H9 (cell line): ENCODE measurements around the gene TMED8. TPM values are rescaled to one million over a fixed set of nuclear protein-coding genes. Genes with fewer than 3 reads are reported as not detected.

Experiments
- DNase-seq: peaks from one replicate; pipeline ENCODE4 v3.0.0-alpha.2; 2017
- H2AFZ ChIP-seq: one replicate; pipeline ENCODE4 v1.6.1; 2013; ENCODE audit warnings: mild to moderate bottlenecking, low read length, control low read depth, moderate library complexity
- H2AK5ac ChIP-seq: 2 replicates; pipeline ENCODE4 v1.6.1; 2013; ENCODE audit warnings: low read length, control low read depth, mixed read lengths; ENCODE audit not compliant: insufficient read length
- H2BK120ac ChIP-seq: one replicate; pipeline ENCODE4 v1.6.1; 2013; ENCODE audit warnings: low read depth, mild to moderate bottlenecking, low read length, control low read depth, inconsistent platforms; ENCODE audit not compliant: poor library complexity, severe bottlenecking
- H2BK12ac ChIP-seq: 2 replicates; pipeline ENCODE4 v1.6.1; 2013; ENCODE audit warnings: low read length, control low read depth, mixed read lengths, low read depth; ENCODE audit not compliant: insufficient read length
- H2BK15ac ChIP-seq: 2 replicates; pipeline ENCODE4 v1.6.1; 2013; ENCODE audit warnings: low read depth, low read length, control low read depth
- H2BK20ac ChIP-seq: one replicate; pipeline ENCODE4 v1.6.1; 2013; ENCODE audit warnings: low read depth, mild to moderate bottlenecking, low read length, control low read depth, inconsistent platforms; ENCODE audit not compliant: poor library complexity, severe bottlenecking
- H2BK5ac ChIP-seq: 2 replicates; pipeline ENCODE4 v1.6.1; 2013; ENCODE audit warnings: low read length, control low read depth, mixed read lengths; ENCODE audit not compliant: insufficient read length
- H3K14ac ChIP-seq: 2 replicates; pipeline ENCODE4 v1.6.1; 2013; ENCODE audit warnings: low read length, control low read depth; ENCODE audit not compliant: insufficient read depth
- H3K18ac ChIP-seq: 2 replicates; pipeline ENCODE4 v1.6.1; 2013; ENCODE audit warnings: low read depth, mild to moderate bottlenecking, mixed read lengths, low read length, control low read depth; ENCODE audit not compliant: insufficient read length
- H3K23ac ChIP-seq: 2 replicates; pipeline ENCODE4 v1.6.1; 2013; ENCODE audit warnings: low read length, control low read depth, mixed read lengths, low read depth; ENCODE audit not compliant: insufficient read length
- H3K23me2 ChIP-seq: 2 replicates; pipeline ENCODE4 v1.6.1; 2013; ENCODE audit warnings: low read depth, mild to moderate bottlenecking, mixed read lengths, low read length, control low read depth; ENCODE audit not compliant: insufficient read length, poor library complexity, severe bottlenecking
- H3K27ac ChIP-seq: 2 replicates; pipeline ENCODE4 v1.5.1; 2013; ENCODE audit warnings: low read length, control low read depth, mixed read lengths, low read depth; ENCODE audit not compliant: insufficient read length
- H3K27me3 ChIP-seq: 2 replicates; pipeline ENCODE4 v1.6.1; 2013; ENCODE audit warnings: low read length, control low read depth, inconsistent platforms; ENCODE audit not compliant: insufficient read depth
- H3K4ac ChIP-seq: 2 replicates; pipeline ENCODE4 v1.6.1; 2013; ENCODE audit warnings: low read depth, mild to moderate bottlenecking, control low read depth, inconsistent platforms, low read length, moderate library complexity
- H3K4me1 ChIP-seq: 2 replicates; pipeline ENCODE4 v1.6.1; 2013; ENCODE audit warnings: low read length, control low read depth, inconsistent platforms; ENCODE audit not compliant: insufficient read depth
- H3K4me2 ChIP-seq: 2 replicates; pipeline ENCODE4 v1.6.1; 2013; ENCODE audit warnings: low read length, control low read depth, mixed read lengths; ENCODE audit not compliant: insufficient read length, insufficient read depth
- H3K56ac ChIP-seq: 2 replicates; pipeline ENCODE4 v1.6.1; 2013; ENCODE audit warnings: low read depth, mild to moderate bottlenecking, mixed read lengths, low read length, control low read depth; ENCODE audit not compliant: insufficient read length
- H3K79me1 ChIP-seq: 2 replicates; pipeline ENCODE4 v1.6.1; 2013; ENCODE audit warnings: low read depth, mild to moderate bottlenecking, moderate library complexity, low read length, control low read depth, inconsistent platforms; ENCODE audit not compliant: insufficient read depth, poor library complexity, severe bottlenecking
- H3K79me2 ChIP-seq: 2 replicates; pipeline ENCODE4 v1.6.1; 2013; ENCODE audit warnings: low read length, control low read depth, inconsistent platforms; ENCODE audit not compliant: insufficient read depth
- H3K9ac ChIP-seq: 2 replicates; pipeline ENCODE4 v1.6.1; 2013; ENCODE audit warnings: low read length, control low read depth, mixed read lengths; ENCODE audit not compliant: insufficient read length; ENCODE audit errors: extremely low read depth
- H3K9me3 ChIP-seq: one replicate; pipeline ENCODE4 v1.6.1; 2013; ENCODE audit warnings: low read depth, low read length, inconsistent platforms; ENCODE audit not compliant: control insufficient read depth
- H3T11ph ChIP-seq: one replicate; pipeline ENCODE4 v1.6.1; 2013; ENCODE audit warnings: mild to moderate bottlenecking, low read length, control low read depth, inconsistent platforms
- H4K20me1 ChIP-seq: one replicate; pipeline ENCODE4 v1.6.1; 2013; ENCODE audit not compliant: control insufficient read depth, insufficient read length, insufficient read depth
- H4K5ac ChIP-seq: 2 replicates; pipeline ENCODE4 v1.6.1; 2013; ENCODE audit warnings: low read depth, mild to moderate bottlenecking, mixed read lengths, low read length, control low read depth; ENCODE audit not compliant: insufficient read length
- H4K8ac ChIP-seq: replicated peaks from 2 replicates; pipeline ENCODE4 v1.6.1; 2013; ENCODE audit warnings: low read length, control low read depth, mixed read lengths, low read depth; ENCODE audit not compliant: insufficient read length
- H4K91ac ChIP-seq: 2 replicates; pipeline ENCODE4 v1.6.1; 2013; ENCODE audit warnings: low read depth, mild to moderate bottlenecking, moderate library complexity, mixed read lengths, low read length, control low read depth; ENCODE audit not compliant: insufficient read length
- H3K27ac Mint-ChIP-seq, 3 experiments: 2 replicates in 2 of 3; 3 replicates in 1 of 3; pipeline ENCODE4 v1.8.0; 2020 to 2021; ENCODE audit warnings: mixed read lengths in 3 of 3, mild to moderate bottlenecking in 1 of 3, moderate library complexity in 1 of 3
- H3K27me3 Mint-ChIP-seq: 2 replicates; pipeline ENCODE4 v1.8.0; 2021; ENCODE audit warnings: low read depth, mild to moderate bottlenecking, moderate library complexity, mixed read lengths
- H3K36me3 Mint-ChIP-seq, 3 experiments: 2 replicates in 2 of 3; 3 replicates in 1 of 3; pipeline ENCODE4 v1.8.0; 2020 to 2021; ENCODE audit warnings: low read depth in 3 of 3, mixed read lengths in 3 of 3; ENCODE audit not compliant: insufficient read depth in 1 of 3
- H3K4me1 Mint-ChIP-seq, 2 experiments: 2 replicates each; pipeline ENCODE4 v1.8.0; 2020; ENCODE audit warnings: mixed read lengths in 2 of 2
- H3K4me3 Mint-ChIP-seq, 2 experiments: 2 replicates in 1 of 2; 3 replicates in 1 of 2; pipeline ENCODE4 v1.8.0; 2020 to 2021; ENCODE audit warnings: mild to moderate bottlenecking in 2 of 2, mixed read lengths in 2 of 2, moderate library complexity in 1 of 2
- H3K9me3 Mint-ChIP-seq, 2 experiments: 2 replicates in 1 of 2; 3 replicates in 1 of 2; pipeline ENCODE4 v1.8.0; 2020; ENCODE audit warnings: mild to moderate bottlenecking in 2 of 2, mixed read lengths in 2 of 2, moderate library complexity in 1 of 2
- CTCF ChIP-seq: fragments of 200-600 bp; sonication (generic); conservative IDR thresholded peaks from 3 replicates; pipeline ENCODE4 v1.8.0; 2021; ENCODE audit warnings: antibody characterized with exemption, mild to moderate bottlenecking
- whole genome bisulfite sequencing: extraction: QIAGEN DNeasy Blood & Tissue Kit; methylation state at CpG from one replicate; pipeline ENCODE4 v1.1.7; 2013; ENCODE audit warnings: missing lambda C conversion rate, low lambda C conversion rate, mixed read lengths; ENCODE audit not compliant: insufficient read length; ENCODE audit errors: extremely low coverage; 5-methylcytosine and 5-hydroxymethylcytosine counted together
- total RNA-seq: library from RNA; stranded (reverse); gene quantifications from 2 replicates; pipeline ENCODE4 v1.2.1, GENCODE V29; 2021

Gene TMED8
- total RNA-seq, 1 experiment from 2014 or later, result 9.5 TPM

DNA sequence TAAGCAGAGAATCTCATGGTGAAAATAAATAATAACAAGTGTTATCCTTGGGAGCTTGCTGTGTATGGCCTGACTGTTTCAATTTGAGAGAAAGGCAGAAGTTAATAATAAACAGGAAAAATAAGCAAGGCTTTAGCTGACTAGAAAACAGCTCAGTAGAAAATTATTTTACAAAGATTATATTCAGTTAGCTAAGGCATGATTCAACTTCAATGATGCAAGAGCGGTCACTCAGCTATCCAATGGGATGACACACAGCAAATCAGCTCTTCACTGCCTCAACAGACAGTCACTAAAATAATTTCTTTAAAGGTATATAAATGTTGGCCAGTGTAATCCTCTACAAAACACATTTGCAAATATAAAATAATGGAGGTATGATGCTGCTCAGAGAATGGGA is 37.5 kb downstream of the TMED8 start:
- Histone ChIP-seq H3K27ac (no peak overlapping the region), H4K20me1 (no peaks in the 10 kb centered on the region), H3K56ac (no peak overlapping the region), H2AFZ (no peak overlapping the region), H3K4me2 (no peak overlapping the region), H2BK120ac (no peak overlapping the region), H2BK5ac (no peak overlapping the region), H3K14ac (no peak overlapping the region), H3K23me2 (no peaks in the 10 kb centered on the region), H4K5ac (no peak overlapping the region), H3K4ac (no peak overlapping the region), H2BK12ac (no peak overlapping the region), H2BK15ac (no peak overlapping the region), H3K4me1 (peaks cover 20% of the 10 kb centered on the region; the same call in 1 of the 2 replicates), H3T11ph (no peak overlapping the region), H2AK5ac (no peak overlapping the region), H3K79me2 (no peaks in the 10 kb centered on the region), H2BK20ac (no peak overlapping the region), H3K18ac (no peak overlapping the region), H3K27me3 (no peaks in the 10 kb centered on the region), H4K91ac (no peak overlapping the region), H4K8ac (no peak overlapping the region), H3K9me3 (no peaks in the 10 kb centered on the region), H3K79me1 (no peaks in the 10 kb centered on the region), H3K23ac (no peak overlapping the region), H3K9ac (no peak overlapping the region)
- H3K9me3 Mint-ChIP-seq, result no peaks in the 10 kb centered on the region
- H3K4me1 Mint-ChIP-seq, result peaks cover 75 to 86% of the 10 kb centered on the region in 2 experiments
- peaks cover 19 to 31% (median 23%) of the 10 kb centered on the region in 3 experiments for H3K36me3 Mint-ChIP-seq
- H3K4me3 Mint-ChIP-seq, result no peak overlapping the region
- no CpG with 5 or more reads among the region's 1 CpG for WGBS
- DNase-seq, result no peak
- H3K27me3 Mint-ChIP-seq, result no peaks in the 10 kb centered on the region
- peak overlapping the region in 2 of 3 experiments; percentile 44 to 99; a peak in 4 of 7 replicates for H3K27ac Mint-ChIP-seq
- TF ChIP-seq CTCF, result no peak
